OCI-LY3 (cell line): ENCODE measurements around the gene VSIG4.

ENCODE experiments used
- H2AFZ ChIP-seq: fragments of 200-600, 300-600 bp; shearing (Covaris generic); 2 replicates; pipeline ENCODE4 v1.6.0; 2014; ENCODE audit warnings: antibody characterized with exemption, low read depth, low read length
- H3K27ac ChIP-seq: fragments of 200-600, 300-600 bp; sonication (generic); 2 replicates; pipeline ENCODE4 v1.5.1; 2014; ENCODE audit warnings: mild to moderate bottlenecking, low read length, moderate library complexity, mixed read lengths
- H3K27me3 ChIP-seq: fragments of 200-600, 300-600 bp; sonication (generic); 2 replicates; pipeline ENCODE4 v1.6.1; 2014; ENCODE audit warnings: low read depth, low read length, mixed read lengths
- H3K36me3 ChIP-seq: fragments of 200-600, 300-600 bp; sonication (generic); replicated peaks from 2 replicates; pipeline ENCODE3; 2014; ENCODE audit warnings: low read depth, low read length, mixed read lengths
- H3K4me1 ChIP-seq: fragments of 300-600, 200-600 bp; sonication (generic); 2 replicates; pipeline ENCODE4 v1.6.1; 2014; ENCODE audit warnings: low read length, mixed read lengths
- H3K4me2 ChIP-seq: fragments of 200-600, 300-600 bp; sonication (generic); 2 replicates; pipeline ENCODE4 v1.6.1; 2014; ENCODE audit warnings: low read length, mixed read lengths
- H3K4me3 ChIP-seq: fragments of 300-600, 200-600 bp; sonication (generic); 2 replicates; pipeline ENCODE4 v1.5.1; 2014; ENCODE audit warnings: antibody characterized with exemption, mild to moderate bottlenecking, low read length, moderate library complexity
- H3K79me2 ChIP-seq: fragments of 300-600, 200-600 bp; shearing (Covaris generic); 2 replicates; pipeline ENCODE4 v1.6.1; 2014; ENCODE audit warnings: mild to moderate bottlenecking, low read length, mixed read lengths
- H3K9ac ChIP-seq: fragments of 300-600, 200-600 bp; shearing (Covaris generic); 2 replicates; pipeline ENCODE4 v1.6.0; 2014; ENCODE audit warnings: mild to moderate bottlenecking, low read length, moderate library complexity
- H3K9me3 ChIP-seq: fragments of 200-600, 300-600 bp; shearing (Covaris generic); 2 replicates; pipeline ENCODE4 v1.6.1; 2014; ENCODE audit warnings: low read length, mixed read lengths; ENCODE audit not compliant: insufficient read depth
- H4K20me1 ChIP-seq: fragments of 200-600, 300-600 bp; sonication (generic); 2 replicates; pipeline ENCODE4 v1.6.1; 2016; ENCODE audit warnings: low read length, mixed read lengths; ENCODE audit not compliant: insufficient read depth
- EZH2phosphoT487 ChIP-seq: fragments of 200-600 bp; shearing (Covaris generic); IDR thresholded peaks from 2 replicates; pipeline ENCODE4 v1.6.1; 2018; ENCODE audit warnings: antibody characterized with exemption, mixed run types, low read depth
- TF ChIP-seq, protein P1 (sequence below): fragments of 200-600, 300-600 bp; sonication (generic); IDR thresholded peaks from 2 replicates; pipeline ENCODE4 v1.5.1; 2014; ENCODE audit warnings: antibody characterized with exemption, low read length, low read depth

VSIG4 gene

GRCh38 chrX:66043584-66043983 is 3.7 kb upstream of the VSIG4 start:
- H3K4me3 ChIP-seq, result no peak overlapping the region
- H3K9ac ChIP-seq, result no peak overlapping the region
- no peaks in the 10 kb centered on the region for H3K9me3 ChIP-seq
- no peaks in the 10 kb centered on the region for H4K20me1 ChIP-seq
- H3K4me2 ChIP-seq, result no peak overlapping the region
- H2AFZ ChIP-seq, result no peak overlapping the region
- H3K36me3 ChIP-seq, result no peaks in the 10 kb centered on the region
- TF ChIP-seq, protein P1, sequence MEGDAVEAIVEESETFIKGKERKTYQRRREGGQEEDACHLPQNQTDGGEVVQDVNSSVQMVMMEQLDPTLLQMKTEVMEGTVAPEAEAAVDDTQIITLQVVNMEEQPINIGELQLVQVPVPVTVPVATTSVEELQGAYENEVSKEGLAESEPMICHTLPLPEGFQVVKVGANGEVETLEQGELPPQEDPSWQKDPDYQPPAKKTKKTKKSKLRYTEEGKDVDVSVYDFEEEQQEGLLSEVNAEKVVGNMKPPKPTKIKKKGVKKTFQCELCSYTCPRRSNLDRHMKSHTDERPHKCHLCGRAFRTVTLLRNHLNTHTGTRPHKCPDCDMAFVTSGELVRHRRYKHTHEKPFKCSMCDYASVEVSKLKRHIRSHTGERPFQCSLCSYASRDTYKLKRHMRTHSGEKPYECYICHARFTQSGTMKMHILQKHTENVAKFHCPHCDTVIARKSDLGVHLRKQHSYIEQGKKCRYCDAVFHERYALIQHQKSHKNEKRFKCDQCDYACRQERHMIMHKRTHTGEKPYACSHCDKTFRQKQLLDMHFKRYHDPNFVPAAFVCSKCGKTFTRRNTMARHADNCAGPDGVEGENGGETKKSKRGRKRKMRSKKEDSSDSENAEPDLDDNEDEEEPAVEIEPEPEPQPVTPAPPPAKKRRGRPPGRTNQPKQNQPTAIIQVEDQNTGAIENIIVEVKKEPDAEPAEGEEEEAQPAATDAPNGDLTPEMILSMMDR, result no peak
- no peak for TF ChIP-seq EZH2phosphoT487
- no peak overlapping the region for H3K27ac ChIP-seq
- peaks cover 40% of the 10 kb centered on the region for H3K4me1 ChIP-seq
- no peaks in the 10 kb centered on the region for H3K79me2 ChIP-seq
- peaks cover 4% of the 10 kb centered on the region; the same call in 1 of the 2 replicates for H3K27me3 ChIP-seq

- no peaks in the 10 kb centered on the region for H3K36me3 ChIP-seq
- TF ChIP-seq, protein P1, result no peak
- TF ChIP-seq EZH2phosphoT487, result no peak
- no peak overlapping the region for H3K9ac ChIP-seq
- peak overlapping the region; percentile 17; the same call in 1 of the 2 replicates for H3K4me2 ChIP-seq
- no peaks in the 10 kb centered on the region for H3K79me2 ChIP-seq
- peaks cover 33% of the 10 kb centered on the region for H3K4me1 ChIP-seq
- H3K9me3 ChIP-seq, result no peaks in the 10 kb centered on the region
- no peaks in the 10 kb centered on the region for H4K20me1 ChIP-seq
- H2AFZ ChIP-seq, result no peak overlapping the region
- no peak overlapping the region for H3K4me3 ChIP-seq
- no peak overlapping the region for H3K27ac ChIP-seq
- peaks cover 4% of the 10 kb centered on the region; the same call in 1 of the 2 replicates for H3K27me3 ChIP-seq
These were observed 2.6 kb upstream of the VSIG4 start for GRCh38 chrX:66042307-66043077.

- H3K27ac ChIP-seq, result no peak overlapping the region
- H3K9me3 ChIP-seq, result no peaks in the 10 kb centered on the region
- no peak overlapping the region for H3K4me3 ChIP-seq
- no peaks in the 10 kb centered on the region for H3K36me3 ChIP-seq
- no peaks in the 10 kb centered on the region for H3K79me2 ChIP-seq
- H3K27me3 ChIP-seq, result no peaks in the 10 kb centered on the region
- TF ChIP-seq, protein P1, result no peak
- no peak for TF ChIP-seq EZH2phosphoT487
- no peak overlapping the region for H3K4me2 ChIP-seq
- H3K9ac ChIP-seq, result no peak overlapping the region
- H2AFZ ChIP-seq, result no peak overlapping the region
- peaks cover 10% of the 10 kb centered on the region for H3K4me1 ChIP-seq
- no peaks in the 10 kb centered on the region for H4K20me1 ChIP-seq
These were observed 1.8 kb downstream of the VSIG4 start for GRCh38 chrX:66038115-66038514.

DNA sequence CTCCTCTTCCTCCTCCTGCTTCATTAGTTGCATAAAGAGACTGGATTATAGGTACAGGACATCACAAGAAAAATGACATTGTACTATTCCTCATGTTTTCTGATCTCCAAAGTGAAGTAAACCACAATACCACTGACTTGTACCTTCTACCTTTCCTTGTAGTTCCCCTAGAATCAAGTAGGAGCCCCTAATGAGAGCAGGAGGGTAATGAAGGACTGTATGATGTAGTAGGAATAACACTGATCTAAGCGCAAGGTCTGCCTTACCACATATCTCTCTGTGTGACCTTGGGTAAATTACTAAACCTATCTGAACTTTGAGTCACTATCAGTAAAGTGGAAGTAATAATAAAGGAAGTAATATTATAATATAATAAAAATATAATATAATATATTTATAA is 3.6 kb downstream of the VSIG4 start:
- Histone ChIP-seq H3K79me2 (no peaks in the 10 kb centered on the region), H3K4me1 (no peaks in the 10 kb centered on the region), H3K36me3 (no peaks in the 10 kb centered on the region), H3K27me3 (0 out of 2 replicates have a peak, but pooled peaks cover 3% of the 10 kb centered on the region), H3K27ac (no peak overlapping the region), H4K20me1 (no peaks in the 10 kb centered on the region), H3K4me2 (no peak overlapping the region), H3K4me3 (no peak overlapping the region), H3K9ac (no peak overlapping the region), H3K9me3 (no peaks in the 10 kb centered on the region), H2AFZ (no peak overlapping the region)
- TF ChIP-seq EZH2phosphoT487, result no peak
- TF ChIP-seq, protein P1, result no peak
